Choroid plexus epithelial cell (primary cell): ENCODE results near the gene MEA1.

Source experiments
- DNase-seq: peaks from one replicate; pipeline ENCODE4 v3.0.0-alpha.2; 2010; ENCODE audit warnings: low read depth
- H3K4me3 ChIP-seq: 2 replicates; pipeline ENCODE4 v1.5.1; 2011; ENCODE audit warnings: low read depth, mild to moderate bottlenecking, control low read depth, low read length, moderate library complexity
- CTCF ChIP-seq: conservative IDR thresholded peaks from 2 replicates; pipeline ENCODE4 v1.5.1; 2011; ENCODE audit warnings: low read depth, mild to moderate bottlenecking, control low read depth, inconsistent platforms, low read length, moderate library complexity

MEA1 gene

GRCh38 chr6:42967228-42967627 lies 46.5 kb downstream of the MEA1 start:
- no peak overlapping the region for H3K4me3 ChIP-seq

GRCh38 chr6:42966571-42966970 lies 47.2 kb downstream of the MEA1 start:
- TF ChIP-seq CTCF, result no peak
- no peak overlapping the region for H3K4me3 ChIP-seq
- DNase-seq, result no peak

More at GRCh38 chr6:42967228-42967627, 46.5 kb downstream of the MEA1 start:
- DNase-seq, result no peak
- no peak for TF ChIP-seq CTCF

GRCh38 chr6:42963855-42964605 lies 49.7 kb downstream of the MEA1 start:
- no peak overlapping the region for H3K4me3 ChIP-seq
- peak; percentile 56 for TF ChIP-seq CTCF
- DNase-seq, result peak; percentile 66

GRCh38 chr6:42963179-42963854 lies 50.4 kb downstream of the MEA1 start:
- no peak overlapping the region for H3K4me3 ChIP-seq
- no peak for TF ChIP-seq CTCF
- no peak for DNase-seq

GRCh38 chr6:42962502-42963178 lies 51.1 kb downstream of the MEA1 start:
- no peak for TF ChIP-seq CTCF
- no peak overlapping the region for H3K4me3 ChIP-seq
- no peak for DNase-seq

- no peak for DNase-seq
- no peak overlapping the region for H3K4me3 ChIP-seq
- TF ChIP-seq CTCF, result no peak
These were observed 51.6 kb downstream of the MEA1 start for GRCh38 chr6:42962096-42962495.
